Activated T-cell treated with anti-CD3 and anti-CD28 coated beads for 24 hours (primary cell): ENCODE measurements around the gene NKAIN4.

Experiments
- DNase-seq: peaks from one replicate; pipeline ENCODE4 v3.0.0-alpha.2; 2020; ENCODE audit warnings: low read depth

NKAIN4 gene

GRCh38 chr20:63273635-63274380 is 19.5 kb upstream of the NKAIN4 start:
- no peak for DNase-seq

- DNase-seq: no peak
Observed at GRCh38 chr20:63273059-63273579, 18.9 kb upstream of the NKAIN4 start.

GRCh38 chr20:63272105-63273058 is 18.1 kb upstream of the NKAIN4 start, which contains the start of gene ARFGAP1:
ARFGAP1 (plus strand) TSS chr20:63272813; CDS start chr20:63275581, 2,768 bp downstream.
- DNase-seq: peak; percentile 85

GRCh38 chr20:63270606-63271325 is 16.5 kb upstream of the NKAIN4 start:
- DNase-seq: no peak

- no peak for DNase-seq
Observed at GRCh38 chr20:63269724-63270123, 15.5 kb upstream of the NKAIN4 start.

GRCh38 chr20:63268671-63269439 is 14.6 kb upstream of the NKAIN4 start:
- no peak for DNase-seq

- no peak for DNase-seq
Observed at GRCh38 chr20:63268256-63268655, 14.0 kb upstream of the NKAIN4 start.

GRCh38 chr20:63267691-63268090 is 13.4 kb upstream of the NKAIN4 start:
- no peak for DNase-seq

- DNase-seq: no peak
Observed at GRCh38 chr20:63265891-63266515, 11.7 kb upstream of the NKAIN4 start.

GRCh38 chr20:63264519-63264918 is 10.3 kb upstream of the NKAIN4 start:
- no peak for DNase-seq

- DNase-seq: no peak
Observed at GRCh38 chr20:63264000-63264399, 9.7 kb upstream of the NKAIN4 start.

GRCh38 chr20:63262836-63263235 is 8.6 kb upstream of the NKAIN4 start:
- no peak for DNase-seq

GRCh38 chr20:63261795-63262528 is 7.7 kb upstream of the NKAIN4 start:
- DNase-seq: no peak

GRCh38 chr20:63261060-63261794 is 7.0 kb upstream of the NKAIN4 start:
- no peak for DNase-seq

GRCh38 chr20:63260521-63260920 is 6.3 kb upstream of the NKAIN4 start:
- DNase-seq: no peak

GRCh38 chr20:63259734-63260460 is 5.6 kb upstream of the NKAIN4 start:
- no peak for DNase-seq

- no peak for DNase-seq
Observed at GRCh38 chr20:63258781-63259180, 4.5 kb upstream of the NKAIN4 start.

GRCh38 chr20:63257629-63258028 is 3.4 kb upstream of the NKAIN4 start:
- no peak for DNase-seq

GRCh38 chr20:63256954-63257353 is 2.7 kb upstream of the NKAIN4 start:
- no peak for DNase-seq
